Endothelial cell (in vitro differentiated cells): Measurements from ENCODE around the gene ARHGEF28. TPM values are rescaled to one million over a fixed set of nuclear protein-coding genes. Genes with fewer than 3 reads are reported as not detected.

Experiments
- DNase-seq: peaks from one replicate; pipeline ENCODE4 v3.0.0; 2021; ENCODE audit warnings: low spot score
- H3K27ac Mint-ChIP-seq: one replicate; pipeline ENCODE4 v1.8.0; 2021; ENCODE audit warnings: mixed read lengths, inconsistent platforms; ENCODE audit not compliant: unreplicated experiment
- H3K27me3 Mint-ChIP-seq: one replicate; pipeline ENCODE4 v1.8.0; 2021; ENCODE audit warnings: mild to moderate bottlenecking, moderate library complexity, mixed read lengths, inconsistent platforms; ENCODE audit not compliant: unreplicated experiment
- H3K36me3 Mint-ChIP-seq: one replicate; pipeline ENCODE4 v1.8.0; 2021; ENCODE audit warnings: mild to moderate bottlenecking, low read depth, mixed read lengths, inconsistent platforms; ENCODE audit not compliant: unreplicated experiment
- H3K4me1 Mint-ChIP-seq: one replicate; pipeline ENCODE4 v1.8.0; 2021; ENCODE audit warnings: mild to moderate bottlenecking, mixed read lengths, inconsistent platforms; ENCODE audit not compliant: unreplicated experiment
- H3K4me3 Mint-ChIP-seq: one replicate; pipeline ENCODE4 v1.8.0; 2021; ENCODE audit warnings: mild to moderate bottlenecking, mixed read lengths, inconsistent platforms; ENCODE audit not compliant: unreplicated experiment
- H3K9me3 Mint-ChIP-seq: one replicate; pipeline ENCODE4 v1.8.0; 2021; ENCODE audit warnings: mixed read lengths, inconsistent platforms; ENCODE audit not compliant: unreplicated experiment
- total RNA-seq: library from RNA; stranded (reverse); fragmentation: NEBNext Ultra II Directional; extraction: Animal tissue kit (Norgen Biotek cat#: 25700); gene quantifications from one replicate; pipeline ENCODE4 v1.2.1, GENCODE V29; 2021; ENCODE audit not compliant: unreplicated experiment
- TF ChIP-seq, protein P1 (sequence below): fragments of 200-600 bp; sonication (generic); IDR thresholded peaks from one replicate; pipeline ENCODE4 v1.5.0; 2021; ENCODE audit warnings: antibody characterized with exemption; ENCODE audit not compliant: unreplicated experiment

The ARHGEF28 gene
- total RNA-seq, 1 donor from 2014 or later, result 1.5 TPM

DNA sequence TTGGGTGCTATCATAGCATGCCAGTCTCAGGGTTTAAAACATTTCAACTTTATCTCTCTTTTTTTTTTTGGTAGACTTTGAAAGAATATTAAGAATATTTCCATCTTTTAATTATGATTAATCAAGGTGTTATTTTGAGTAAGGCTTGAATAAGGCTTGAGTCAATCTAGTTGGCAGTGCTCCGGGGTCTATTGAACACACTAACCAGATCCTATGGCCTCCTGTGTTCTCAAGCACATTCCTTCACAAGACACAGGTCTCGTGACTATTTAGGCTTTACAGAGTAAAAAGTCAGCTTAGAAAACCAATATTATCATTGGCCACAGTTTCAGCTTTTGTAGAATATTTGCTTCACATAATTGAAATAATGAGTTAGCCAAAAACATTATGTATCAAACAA lies 151.2 kb downstream of the ARHGEF28 start:
- no peak for DNase-seq
- Mint-ChIP-seq H3K4me1 (peaks cover 15% of the 10 kb centered on the region), H3K27ac (no peak overlapping the region), H3K4me3 (no peak overlapping the region), H3K36me3 (no peaks in the 10 kb centered on the region), H3K27me3 (peaks cover 3% of the 10 kb centered on the region), H3K9me3 (no peaks in the 10 kb centered on the region)
- TF ChIP-seq, protein P1, sequence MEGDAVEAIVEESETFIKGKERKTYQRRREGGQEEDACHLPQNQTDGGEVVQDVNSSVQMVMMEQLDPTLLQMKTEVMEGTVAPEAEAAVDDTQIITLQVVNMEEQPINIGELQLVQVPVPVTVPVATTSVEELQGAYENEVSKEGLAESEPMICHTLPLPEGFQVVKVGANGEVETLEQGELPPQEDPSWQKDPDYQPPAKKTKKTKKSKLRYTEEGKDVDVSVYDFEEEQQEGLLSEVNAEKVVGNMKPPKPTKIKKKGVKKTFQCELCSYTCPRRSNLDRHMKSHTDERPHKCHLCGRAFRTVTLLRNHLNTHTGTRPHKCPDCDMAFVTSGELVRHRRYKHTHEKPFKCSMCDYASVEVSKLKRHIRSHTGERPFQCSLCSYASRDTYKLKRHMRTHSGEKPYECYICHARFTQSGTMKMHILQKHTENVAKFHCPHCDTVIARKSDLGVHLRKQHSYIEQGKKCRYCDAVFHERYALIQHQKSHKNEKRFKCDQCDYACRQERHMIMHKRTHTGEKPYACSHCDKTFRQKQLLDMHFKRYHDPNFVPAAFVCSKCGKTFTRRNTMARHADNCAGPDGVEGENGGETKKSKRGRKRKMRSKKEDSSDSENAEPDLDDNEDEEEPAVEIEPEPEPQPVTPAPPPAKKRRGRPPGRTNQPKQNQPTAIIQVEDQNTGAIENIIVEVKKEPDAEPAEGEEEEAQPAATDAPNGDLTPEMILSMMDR, result no peak

DNA sequence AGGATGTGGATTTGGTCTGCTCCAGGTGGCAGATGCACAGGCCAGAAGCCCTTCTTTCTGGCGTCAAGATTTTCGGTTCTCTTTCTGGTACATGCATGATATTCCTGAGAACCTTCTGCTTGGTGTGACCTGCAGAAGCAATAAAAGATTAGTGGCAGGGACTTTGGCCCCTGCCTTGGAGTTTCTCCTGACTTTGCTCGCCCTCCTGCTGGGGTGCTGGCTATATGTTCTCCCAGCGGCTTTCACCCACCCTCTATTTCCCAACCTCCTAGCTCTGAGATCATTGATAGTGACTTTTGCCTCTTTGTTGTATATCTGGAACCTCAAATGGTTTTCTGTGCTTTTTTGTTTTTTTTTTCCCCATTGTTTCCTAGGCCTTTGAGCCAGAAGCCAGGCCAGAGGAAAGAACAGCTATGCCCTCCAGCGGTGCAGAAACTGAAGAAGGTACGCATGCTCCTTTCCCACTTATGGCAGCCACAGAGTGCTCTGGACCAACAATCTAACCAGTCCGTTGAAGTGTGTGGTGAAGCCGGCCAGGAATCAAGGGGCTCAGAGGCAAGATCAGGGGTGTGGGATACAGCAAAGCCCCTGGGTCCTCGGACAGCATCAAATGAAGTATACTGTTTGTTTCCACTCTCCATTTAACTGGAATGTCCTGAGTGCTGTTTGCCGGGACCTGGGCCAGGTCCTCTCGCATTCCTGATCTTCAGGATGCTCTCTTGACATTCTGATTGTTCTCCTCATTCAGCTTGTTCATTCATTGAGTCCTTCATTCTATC lies 154.5 kb downstream of the ARHGEF28 start:
- Mint-ChIP-seq H3K27ac (no peak overlapping the region), H3K4me3 (no peak overlapping the region), H3K27me3 (peaks cover 4% of the 10 kb centered on the region), H3K9me3 (no peaks in the 10 kb centered on the region), H3K4me1 (peaks cover 6% of the 10 kb centered on the region), H3K36me3 (no peaks in the 10 kb centered on the region)
- TF ChIP-seq, protein P1, result no peak
- DNase-seq, result no peak

DNA sequence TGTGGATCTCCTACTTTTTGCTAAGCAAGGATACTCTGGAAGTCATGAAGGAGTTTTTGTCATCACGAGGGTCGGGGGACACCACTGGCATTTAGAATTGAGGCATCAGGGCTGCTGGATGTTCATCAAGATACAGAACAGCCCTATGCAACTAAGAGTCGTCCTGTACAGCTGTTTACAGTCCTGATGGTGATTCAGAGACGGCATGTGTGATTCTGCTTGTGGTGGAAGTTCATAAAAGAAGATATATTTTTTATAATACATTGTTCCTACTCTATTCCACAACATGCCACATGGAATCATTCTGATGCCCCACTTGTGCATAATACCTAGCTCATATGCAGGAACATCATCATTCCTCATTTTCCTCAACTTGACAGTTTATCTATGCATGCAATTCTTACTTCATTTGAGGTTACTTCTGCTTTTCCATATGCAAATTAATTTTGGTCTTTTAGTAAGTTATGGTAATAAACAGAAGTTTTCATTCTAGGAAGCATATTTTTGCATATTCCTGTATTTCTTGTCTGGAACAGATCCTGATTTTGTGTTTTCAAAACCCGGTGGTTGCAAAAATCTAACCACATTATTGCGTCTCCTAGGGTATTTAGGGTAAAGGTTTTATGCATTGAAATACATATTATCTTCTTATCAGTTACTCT lies 155.2 kb downstream of the ARHGEF28 start:
- Mint-ChIP-seq H3K4me3 (no peak overlapping the region), H3K27ac (no peak overlapping the region), H3K4me1 (peaks cover 6% of the 10 kb centered on the region)

DNA sequence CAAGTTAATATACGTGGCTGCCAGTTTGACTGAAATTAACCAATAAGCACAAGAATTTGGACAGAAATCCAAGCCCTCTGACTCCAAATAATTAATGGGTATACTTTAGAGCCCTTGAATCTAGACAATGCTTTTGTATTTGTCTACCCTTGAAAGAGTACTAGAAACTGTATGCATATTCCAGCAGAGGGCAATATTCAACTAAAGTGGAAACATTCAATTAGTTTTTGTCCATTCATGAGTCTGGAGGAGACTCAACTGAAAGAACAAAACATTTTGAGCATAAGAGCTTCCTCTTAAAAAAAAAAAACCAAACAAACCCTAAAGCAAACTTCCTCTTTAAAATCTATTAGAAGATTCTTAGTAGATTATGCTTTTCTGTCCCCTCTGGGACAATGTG lies 157.8 kb downstream of the ARHGEF28 start:
- H3K4me1 Mint-ChIP-seq, result peaks cover 6% of the 10 kb centered on the region
- no peak overlapping the region for H3K4me3 Mint-ChIP-seq
- no peaks in the 10 kb centered on the region for H3K9me3 Mint-ChIP-seq
- no peaks in the 10 kb centered on the region for H3K36me3 Mint-ChIP-seq
- H3K27ac Mint-ChIP-seq, result no peak overlapping the region
- no peak for DNase-seq
- TF ChIP-seq, protein P1, result no peak
- H3K27me3 Mint-ChIP-seq, result peaks cover 1% of the 10 kb centered on the region

More for the DNA sequence above, 155.2 kb downstream of the ARHGEF28 start:
- H3K36me3 Mint-ChIP-seq, result no peaks in the 10 kb centered on the region
- TF ChIP-seq, protein P1, result no peak
- H3K27me3 Mint-ChIP-seq, result peaks cover 4% of the 10 kb centered on the region
- H3K9me3 Mint-ChIP-seq, result no peaks in the 10 kb centered on the region
- no peak for DNase-seq
